NCI-H345 treated with DMSO at 0.1 percent for 48 hours (cell line): Measurements from ENCODE around the gene IL22RA2.
A peak's percentile ranks its signal among the peaks of the same experiment; 100 is the strongest.

ENCODE experiments used
- DNase-seq: peaks from one replicate; lab custom pipeline; 2025; ENCODE audit not compliant: unreplicated experiment; lab: John Stamatoyannopoulos, UW

Gene IL22RA2

GRCh38 chr6:137097526-137097925, 75.9 kb downstream of the IL22RA2 start:
- no peak for DNase-seq

GRCh38 chr6:137097057-137097456, 76.4 kb downstream of the IL22RA2 start:
- no peak for DNase-seq

GRCh38 chr6:137095651-137096238, 77.7 kb downstream of the IL22RA2 start:
- DNase-seq = no peak

GRCh38 chr6:137095093-137095492, 78.4 kb downstream of the IL22RA2 start:
- no peak for DNase-seq

GRCh38 chr6:137094411-137095008, 78.9 kb downstream of the IL22RA2 start:
- peak; percentile 58 for DNase-seq
